ENCODE measurements around the gene ADORA1. TPM values are rescaled to one million over a fixed set of nuclear protein-coding genes. Genes with fewer than 3 reads are reported as not detected.

The ADORA1 gene
- total RNA-seq, 1 experiment from 2014 or later: 1.2 TPM

DNA sequence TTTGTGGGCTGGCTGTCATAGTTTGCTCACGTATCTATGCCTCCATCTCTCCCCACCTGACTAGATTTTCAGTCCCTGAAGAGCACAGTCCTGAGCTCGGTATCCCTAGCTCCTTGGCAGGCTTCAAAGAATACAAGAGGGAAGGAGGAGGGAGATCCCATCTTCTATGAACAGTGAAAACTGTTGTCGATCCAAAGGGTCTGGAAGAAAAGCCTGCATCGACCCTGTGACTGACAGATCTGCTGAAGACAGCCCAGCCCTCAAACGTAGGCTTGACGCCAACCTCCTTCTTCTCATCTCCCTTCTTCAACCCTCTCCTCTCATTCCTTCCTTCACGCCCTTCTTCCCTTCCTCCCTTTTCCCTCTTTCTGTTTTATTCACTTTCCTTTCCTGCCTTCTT is 13.3 kb upstream of the ADORA1 start:
- no peaks in the 10 kb centered on the region for H3K36me3 ChIP-seq (ENCODE audit: insufficient read depth, low read length, poor library complexity, severe bottlenecking)
- no peak overlapping the region for H3K4me3 ChIP-seq (ENCODE audit: low read depth, low read length, poor library complexity, severe bottlenecking)
- no peak overlapping the region for H3K27ac ChIP-seq (ENCODE audit: low read depth, low read length, poor library complexity, severe bottlenecking)
- H3K9me3 ChIP-seq (ENCODE audit: low read depth, low read length, poor library complexity, severe bottlenecking): no peaks in the 10 kb centered on the region
- no peak for DNase-seq (ENCODE audit: low spot score)
- no TSS peak for BruUV-seq (replicated peaks)
- POLR2A ChIA-PET (ENCODE audit: low non-redundant PET): no interaction called here
- H3K27me3 ChIP-seq (replicated peaks; ENCODE audit: insufficient read depth, low read depth, low read length, poor library complexity): peaks cover 72% of the 10 kb centered on the region
- intact Hi-C loops (cut with micrococcal nuclease; ENCODE audit: unreplicated experiment): no loop called here
- CTCF ChIA-PET: no interaction called here
- H3K4me1 ChIP-seq (ENCODE audit: insufficient read depth, low read length, poor library complexity, severe bottlenecking): peaks cover 2% of the 10 kb centered on the region
- no peak for TF ChIP-seq EZH2 (IDR thresholded peaks at IDR 0.05; ENCODE audit: borderline replicate concordance, low read depth, low read length, poor library complexity, severe bottlenecking)
- no peak for TF ChIP-seq CTCF (conservative IDR thresholded peaks at IDR 0.05; ENCODE audit: low read depth, low read length)

- ChIA-PET CTCF (no interaction called here), POLR2A (ENCODE audit: low non-redundant PET) (no interaction called here)
- H3K4me3 ChIP-seq (ENCODE audit: low read depth, low read length, poor library complexity, severe bottlenecking): no peak overlapping the region
- no peaks in the 10 kb centered on the region for H3K36me3 ChIP-seq (ENCODE audit: insufficient read depth, low read length, poor library complexity, severe bottlenecking)
- intact Hi-C loops (cut with micrococcal nuclease; ENCODE audit: unreplicated experiment): loop anchor here (5.0 kb wide), 1 partner anchor 56 kb away; no protein-coding TSS in a partner anchor
- DNase-seq (ENCODE audit: low spot score): no peak
- H3K4me1 ChIP-seq (ENCODE audit: insufficient read depth, low read length, poor library complexity, severe bottlenecking): peaks cover 2% of the 10 kb centered on the region
- no peaks in the 10 kb centered on the region for H3K9me3 ChIP-seq (ENCODE audit: low read depth, low read length, poor library complexity, severe bottlenecking)
- BruUV-seq (replicated peaks): no TSS peak
- H3K27me3 ChIP-seq (replicated peaks; ENCODE audit: insufficient read depth, low read depth, low read length, poor library complexity): peaks cover 60% of the 10 kb centered on the region
- TF ChIP-seq CTCF (conservative IDR thresholded peaks at IDR 0.05; ENCODE audit: low read depth, low read length) (no peak), EZH2 (IDR thresholded peaks at IDR 0.05; ENCODE audit: borderline replicate concordance, low read depth, low read length, poor library complexity, severe bottlenecking) (no peak)
- no peak overlapping the region for H3K27ac ChIP-seq (ENCODE audit: low read depth, low read length, poor library complexity, severe bottlenecking)
These were observed 11.3 kb upstream of the ADORA1 start for GRCh38 chr1:203116091-203116820.

DNA sequence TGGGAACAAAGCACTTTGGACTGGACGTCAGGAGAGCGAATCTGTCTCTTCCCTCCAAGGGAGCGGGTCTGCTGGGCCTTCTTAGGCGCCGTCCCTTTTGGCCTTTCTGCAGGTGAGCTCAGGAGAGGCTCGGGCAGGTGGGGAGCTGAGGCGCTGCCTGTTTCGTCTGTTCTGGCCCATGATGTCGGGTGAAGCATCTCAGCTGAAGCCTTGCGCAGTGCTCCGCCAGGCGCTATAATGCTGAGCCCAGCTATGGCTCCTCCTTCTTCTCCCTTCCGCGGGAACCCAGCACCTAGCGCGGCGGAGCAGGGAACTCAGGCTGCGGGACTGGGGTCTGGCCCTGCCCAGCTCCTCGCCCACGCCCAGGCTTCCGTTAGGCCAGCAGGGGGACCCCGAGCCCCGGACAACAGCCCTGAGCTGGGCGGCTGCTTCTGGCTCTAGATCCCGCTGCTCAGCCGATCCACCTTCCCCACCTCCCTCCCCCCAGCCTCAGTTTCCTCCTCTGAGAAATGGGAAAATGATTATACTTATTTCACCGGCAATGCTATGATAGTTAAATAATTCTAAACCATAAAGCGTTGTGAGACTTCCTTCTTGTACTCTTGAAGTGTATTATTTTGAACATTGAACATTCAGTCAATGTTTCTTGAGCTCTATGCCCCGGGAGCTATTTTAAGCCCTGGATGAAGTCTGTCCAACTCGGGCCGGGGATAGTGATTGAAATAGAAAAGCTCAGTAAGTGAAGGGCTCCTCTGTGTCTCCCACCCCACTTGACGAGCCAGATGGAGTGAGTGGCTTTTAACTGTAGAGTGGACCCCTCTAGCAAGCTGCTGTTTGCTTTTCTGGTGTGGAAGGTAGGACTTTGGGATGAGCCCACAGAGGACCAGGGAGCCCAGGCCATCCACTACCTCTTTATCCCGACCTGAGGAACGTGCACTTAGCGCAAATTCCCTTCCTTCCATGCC is 9.6 kb upstream of the ADORA1 start:
- no peak for TF ChIP-seq EZH2 (IDR thresholded peaks at IDR 0.05; ENCODE audit: borderline replicate concordance, low read depth, low read length, poor library complexity, severe bottlenecking)
- peak; percentile 66 for TF ChIP-seq CTCF (conservative IDR thresholded peaks at IDR 0.05; ENCODE audit: low read depth, low read length)
- Histone ChIP-seq H3K36me3 (ENCODE audit: insufficient read depth, low read length, poor library complexity, severe bottlenecking) (no peaks in the 10 kb centered on the region), H3K4me3 (ENCODE audit: low read depth, low read length, poor library complexity, severe bottlenecking) (no peak overlapping the region), H3K27me3 (replicated peaks; ENCODE audit: insufficient read depth, low read depth, low read length, poor library complexity) (peaks cover 45% of the 10 kb centered on the region), H3K27ac (ENCODE audit: low read depth, low read length, poor library complexity, severe bottlenecking) (no peak overlapping the region), H3K4me1 (ENCODE audit: insufficient read depth, low read length, poor library complexity, severe bottlenecking) (peaks cover 2% of the 10 kb centered on the region), H3K9me3 (ENCODE audit: low read depth, low read length, poor library complexity, severe bottlenecking) (no peaks in the 10 kb centered on the region)
- ChIA-PET POLR2A (ENCODE audit: low non-redundant PET) (no interaction called here), CTCF (interaction anchor here (0.7 to 1.6 kb wide), 4 partner anchors 8 to 98 kb away, joined by 3 to 21 read pairs (median 8); no protein-coding TSS in a partner anchor)
- BruUV-seq (replicated peaks): no TSS peak
- intact Hi-C loops (cut with micrococcal nuclease; ENCODE audit: unreplicated experiment): loop anchor here (1.0 to 5.0 kb wide), 2 partner anchors 54 to 98 kb away; no protein-coding TSS in a partner anchor
- DNase-seq (ENCODE audit: low spot score): peak; percentile 74
